ENCODE data around the gene ENPP1.

- TF ChIP-seq CTCF (IDR thresholded peaks at IDR 0.05) (no peak), POLR2A (IDR thresholded peaks at IDR 0.05) (no peak)
Observed at GRCh38 chr6:131802347-131802746, 5.5 kb upstream of the ENPP1 start.
